ENCODE data around the gene CDADC1.

Gene CDADC1

DNA sequence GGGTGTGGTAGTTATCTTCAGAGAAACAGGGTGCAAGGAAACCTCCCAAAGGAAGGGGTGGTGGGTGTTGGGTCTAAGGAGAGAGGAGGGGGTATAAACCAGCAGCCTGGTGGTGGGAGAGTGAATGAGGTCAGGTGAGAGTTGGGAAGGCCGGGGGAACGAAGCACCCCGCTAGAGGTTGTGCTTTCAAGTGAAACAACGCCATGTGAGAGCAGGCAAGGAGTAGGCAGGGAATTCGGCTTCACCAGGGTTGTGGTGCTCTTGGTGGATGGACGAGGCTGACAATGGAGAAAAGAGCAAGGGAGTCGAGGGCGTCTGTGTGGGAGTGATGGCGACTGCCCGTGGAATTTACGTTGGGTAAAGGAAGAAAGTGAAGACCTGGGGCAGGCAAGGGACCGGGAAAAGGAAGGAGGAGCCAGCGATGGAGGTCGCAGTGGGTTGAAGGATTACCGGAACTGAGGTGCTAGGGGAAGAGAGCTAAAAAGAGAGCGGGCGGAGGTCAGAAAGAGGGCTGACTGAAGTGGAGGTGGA, 29.7 kb upstream of the CDADC1 start:
- no peaks in the 10 kb centered on the region for H3K4me1 ChIP-seq (ENCODE audit: insufficient read depth, poor library complexity, severe bottlenecking)
- peaks cover 26% of the 10 kb centered on the region for H3K27me3 ChIP-seq (ENCODE audit: insufficient read depth, poor library complexity, severe bottlenecking)
- ATAC-seq (ENCODE audit: low read depth) = no peak
- DNase-seq (ENCODE audit: low spot score) = no peak
- no peaks in the 10 kb centered on the region for H3K36me3 ChIP-seq (ENCODE audit: low read depth)
- no peak for TF ChIP-seq CTCF (IDR thresholded peaks at IDR 0.05; ENCODE audit: poor library complexity, severe bottlenecking)
- no peak overlapping the region for H3K27ac ChIP-seq (ENCODE audit: poor library complexity, severe bottlenecking)
- H3K4me3 ChIP-seq (ENCODE audit: severe bottlenecking) = no peak overlapping the region
- H3K9me3 ChIP-seq (ENCODE audit: severe bottlenecking) = no peaks in the 10 kb centered on the region

GRCh38 chr13:49218493-49219051, 29.2 kb upstream of the CDADC1 start:
- TF ChIP-seq CTCF (IDR thresholded peaks at IDR 0.05; ENCODE audit: poor library complexity, severe bottlenecking) = no peak
- Histone ChIP-seq H3K4me1 (ENCODE audit: insufficient read depth, poor library complexity, severe bottlenecking) (no peaks in the 10 kb centered on the region), H3K27me3 (ENCODE audit: insufficient read depth, poor library complexity, severe bottlenecking) (peaks cover 26% of the 10 kb centered on the region), H3K36me3 (ENCODE audit: low read depth) (no peaks in the 10 kb centered on the region), H3K9me3 (ENCODE audit: severe bottlenecking) (no peaks in the 10 kb centered on the region), H3K27ac (ENCODE audit: poor library complexity, severe bottlenecking) (no peak overlapping the region), H3K4me3 (ENCODE audit: severe bottlenecking) (no peak overlapping the region)
- no peak for DNase-seq (ENCODE audit: low spot score)
- ATAC-seq (ENCODE audit: low read depth) = no peak

GRCh38 chr13:49219647-49220035, 28.1 kb upstream of the CDADC1 start:
- Histone ChIP-seq H3K4me1 (ENCODE audit: insufficient read depth, poor library complexity, severe bottlenecking) (no peaks in the 10 kb centered on the region), H3K4me3 (ENCODE audit: severe bottlenecking) (peak overlapping the region; percentile 35), H3K9me3 (ENCODE audit: severe bottlenecking) (no peaks in the 10 kb centered on the region), H3K27me3 (ENCODE audit: insufficient read depth, poor library complexity, severe bottlenecking) (peaks cover 26% of the 10 kb centered on the region), H3K36me3 (ENCODE audit: low read depth) (no peaks in the 10 kb centered on the region), H3K27ac (ENCODE audit: poor library complexity, severe bottlenecking) (no peak overlapping the region)
- no peak for TF ChIP-seq CTCF (IDR thresholded peaks at IDR 0.05; ENCODE audit: poor library complexity, severe bottlenecking)
- DNase-seq (ENCODE audit: low spot score) = no peak
- no peak; the same call in 2 of the 3 replicates for ATAC-seq (ENCODE audit: low read depth)

DNA sequence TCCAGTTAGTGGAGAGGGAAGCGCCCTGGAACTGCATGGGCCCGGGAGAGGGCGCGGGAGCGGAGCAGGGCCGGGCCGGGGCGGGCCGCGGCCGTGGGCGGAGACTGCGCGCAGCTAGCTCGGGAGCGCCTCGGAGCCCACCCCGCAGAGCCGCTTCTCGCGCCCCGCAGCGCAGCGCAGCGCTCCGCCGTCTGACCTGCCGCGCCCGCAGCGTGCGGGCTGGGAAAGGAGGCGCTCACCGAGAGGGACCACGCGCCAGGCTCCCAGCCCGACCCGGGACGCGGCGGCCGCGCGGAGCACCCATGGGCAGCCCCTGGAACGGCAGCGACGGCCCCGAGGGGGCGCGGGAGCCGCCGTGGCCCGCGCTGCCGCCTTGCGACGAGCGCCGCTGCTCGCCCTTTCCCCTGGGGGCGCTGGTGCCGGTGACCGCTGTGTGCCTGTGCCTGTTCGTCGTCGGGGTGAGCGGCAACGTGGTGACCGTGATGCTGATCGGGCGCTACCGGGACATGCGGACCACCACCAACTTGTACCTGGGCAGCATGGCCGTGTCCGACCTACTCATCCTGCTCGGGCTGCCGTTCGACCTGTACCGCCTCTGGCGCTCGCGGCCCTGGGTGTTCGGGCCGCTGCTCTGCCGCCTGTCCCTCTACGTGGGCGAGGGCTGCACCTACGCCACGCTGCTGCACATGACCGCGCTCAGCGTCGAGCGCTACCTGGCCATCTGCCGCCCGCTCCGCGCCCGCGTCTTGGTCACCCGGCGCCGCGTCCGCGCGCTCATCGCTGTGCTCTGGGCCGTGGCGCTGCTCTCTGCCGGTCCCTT, 27.5 kb upstream of the CDADC1 start, which contains the start of gene MLNR:
TSS of gene MLNR (plus strand) at position 303 of the 820 bp plus-strand sequence. CDS start at position 303, 0 bp downstream.
- Histone ChIP-seq H3K4me1 (ENCODE audit: insufficient read depth, poor library complexity, severe bottlenecking) (no peaks in the 10 kb centered on the region), H3K27ac (ENCODE audit: poor library complexity, severe bottlenecking) (no peak within 1 kb of the TSS), H3K9me3 (ENCODE audit: severe bottlenecking) (no peaks in the 10 kb centered on the region), H3K27me3 (ENCODE audit: insufficient read depth, poor library complexity, severe bottlenecking) (peaks cover 26% of the 10 kb centered on the region), H3K4me3 (ENCODE audit: severe bottlenecking) (peak within 1 kb of the TSS; percentile 35), H3K36me3 (ENCODE audit: low read depth) (no peaks in the 10 kb centered on the region)
- peak; percentile 89 for ATAC-seq (ENCODE audit: low read depth)
- peak; percentile 36 for TF ChIP-seq CTCF (IDR thresholded peaks at IDR 0.05; ENCODE audit: poor library complexity, severe bottlenecking)
- no peak for DNase-seq (ENCODE audit: low spot score)
